ENCODE measurements around the gene ADIPOR1.
A peak's percentile ranks its signal among the peaks of the same experiment; 100 is the strongest.
"Not testable (repeated sequence)": the region's sequence is repeated elsewhere in the genome, so short reads cannot be mapped to it uniquely, and the experiment has no call there.

The ADIPOR1 gene

GRCh38 chr1:202957733-202958543, at the start of gene ADIPOR1:
Gene ADIPOR1, minus strand, starts transcription at chr1:202958312. Its CDS starts 7,242 bp downstream, at chr1:202951070.
- DNase-seq (ENCODE audit: low read depth in 2 of 2), result peak; percentile 90

GRCh38 chr1:203006948-203007871, 49.1 kb upstream of the ADIPOR1 start, which contains the start of gene TMEM183A:
Gene TMEM183A, plus strand, starts transcription at chr1:203007374. Its CDS starts 92 bp downstream, at chr1:203007466.
- peak; percentile 92 to 94 for DNase-seq (ENCODE audit: low read depth in 2 of 2)

- DNase-seq (ENCODE audit: low read depth in 2 of 2), result not testable (repeated sequence)
These were observed 47.5 kb upstream of the ADIPOR1 start for GRCh38 chr1:203005395-203006142.

GRCh38 chr1:203002951-203003350, 44.8 kb upstream of the ADIPOR1 start:
- no peak for DNase-seq (ENCODE audit: low read depth in 2 of 2)

GRCh38 chr1:203001986-203002385, 43.9 kb upstream of the ADIPOR1 start:
- no peak for DNase-seq (ENCODE audit: low read depth in 2 of 2)

GRCh38 chr1:203000217-203000944, 42.3 kb upstream of the ADIPOR1 start:
- DNase-seq (ENCODE audit: low read depth in 2 of 2), result no peak

GRCh38 chr1:202998836-202999750, 41.0 kb upstream of the ADIPOR1 start:
- peak; percentile 50 to 54 for DNase-seq (ENCODE audit: low read depth in 2 of 2)

- no peak for DNase-seq (ENCODE audit: low read depth in 2 of 2)
These were observed 36.6 kb upstream of the ADIPOR1 start for GRCh38 chr1:202994756-202995155.

GRCh38 chr1:202991112-202991511, 33.0 kb upstream of the ADIPOR1 start:
- no peak for DNase-seq (ENCODE audit: low read depth in 2 of 2)

- DNase-seq (ENCODE audit: low read depth in 2 of 2), result no peak
These were observed 31.8 kb upstream of the ADIPOR1 start for GRCh38 chr1:202989879-202990278.

GRCh38 chr1:202987922-202988583, 29.9 kb upstream of the ADIPOR1 start:
- DNase-seq (ENCODE audit: low read depth in 2 of 2), result no peak

GRCh38 chr1:202987255-202987654, 29.1 kb upstream of the ADIPOR1 start:
- DNase-seq (ENCODE audit: low read depth in 2 of 2), result no peak

- DNase-seq (ENCODE audit: low read depth in 2 of 2), result not testable (repeated sequence)
These were observed 28.0 kb upstream of the ADIPOR1 start for GRCh38 chr1:202986120-202986519.

- DNase-seq (ENCODE audit: low read depth in 2 of 2), result no peak
These were observed 24.8 kb upstream of the ADIPOR1 start for GRCh38 chr1:202982715-202983430.

- no peak for DNase-seq (ENCODE audit: low read depth in 2 of 2)
These were observed 23.8 kb upstream of the ADIPOR1 start for GRCh38 chr1:202981939-202982338.

GRCh38 chr1:202979459-202979858, 21.3 kb upstream of the ADIPOR1 start:
- no peak for DNase-seq (ENCODE audit: low read depth in 2 of 2)

- no peak for DNase-seq (ENCODE audit: low read depth in 2 of 2)
These were observed 18.5 kb upstream of the ADIPOR1 start for GRCh38 chr1:202976633-202977032.

GRCh38 chr1:202974856-202975255, 16.7 kb upstream of the ADIPOR1 start:
- DNase-seq (ENCODE audit: low read depth in 2 of 2), result no peak

GRCh38 chr1:202972046-202972445, 13.9 kb upstream of the ADIPOR1 start:
- DNase-seq (ENCODE audit: low read depth in 2 of 2), result no peak

Measured in stimulated activated CD4-positive, alpha-beta T cell treated with anti-CD3 and anti-CD28 coated beads, Interleukin-4, amount 100 ng/mL, for 48 hours (primary cell).